ENCODE measurements around the gene LAS1L. TPM values are rescaled to one million over a fixed set of nuclear protein-coding genes. Genes with fewer than 3 reads are reported as not detected.
"Not testable (repeated sequence)": the region's sequence is repeated elsewhere in the genome, so short reads cannot be mapped to it uniquely, and the experiment has no call there.

LAS1L gene
- total RNA-seq (2014; rRNA removed; shearing (Covaris generic)) = 46.4 and 57.0 TPM in 2 replicates

DNA sequence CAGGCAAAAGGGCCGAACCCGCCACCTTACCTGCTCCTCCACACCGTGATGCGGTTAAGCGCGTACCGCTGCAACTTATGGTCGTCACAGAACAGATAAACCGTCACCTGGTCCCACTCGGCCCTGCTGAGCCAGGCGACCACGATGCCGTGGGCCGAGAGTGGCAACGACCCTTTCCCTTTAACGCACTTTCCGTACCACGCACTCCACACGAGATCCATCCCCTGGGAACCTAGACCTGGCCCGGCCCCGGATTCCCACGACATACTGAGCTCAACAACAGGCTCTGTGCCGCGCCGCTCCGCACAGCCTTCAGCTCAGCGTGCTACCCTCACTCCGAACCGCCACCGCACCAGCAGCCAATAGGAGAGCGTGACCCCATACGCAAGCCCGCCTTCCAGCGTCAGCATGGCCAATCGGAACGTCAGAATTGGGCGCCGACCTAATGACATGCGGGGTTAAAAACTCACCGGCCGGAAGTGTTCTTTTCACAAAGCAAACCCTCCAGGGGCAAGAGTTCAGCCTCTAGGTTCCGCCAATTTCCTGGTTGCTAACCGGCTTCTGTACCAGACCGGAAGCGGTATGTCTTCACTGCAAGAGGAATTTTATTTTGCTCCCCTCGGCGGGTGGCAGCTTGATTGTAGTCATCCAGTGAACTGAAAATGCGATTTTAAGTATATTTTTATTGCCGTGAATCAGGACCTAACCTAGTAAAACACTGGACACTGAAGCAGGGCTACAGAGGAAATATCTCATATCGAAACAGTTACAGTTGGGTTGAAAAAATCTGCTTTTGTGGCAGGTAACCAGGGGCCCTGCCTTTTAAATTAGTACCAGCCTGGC is at the start of gene LAS1L:
TSS of gene LAS1L (minus strand) at position 338 of the 843 bp plus-strand sequence. CDS start at position 266, 72 bp downstream.
- peak; percentile 93 for DNase-seq (ENCODE audit: low spot score)

DNA sequence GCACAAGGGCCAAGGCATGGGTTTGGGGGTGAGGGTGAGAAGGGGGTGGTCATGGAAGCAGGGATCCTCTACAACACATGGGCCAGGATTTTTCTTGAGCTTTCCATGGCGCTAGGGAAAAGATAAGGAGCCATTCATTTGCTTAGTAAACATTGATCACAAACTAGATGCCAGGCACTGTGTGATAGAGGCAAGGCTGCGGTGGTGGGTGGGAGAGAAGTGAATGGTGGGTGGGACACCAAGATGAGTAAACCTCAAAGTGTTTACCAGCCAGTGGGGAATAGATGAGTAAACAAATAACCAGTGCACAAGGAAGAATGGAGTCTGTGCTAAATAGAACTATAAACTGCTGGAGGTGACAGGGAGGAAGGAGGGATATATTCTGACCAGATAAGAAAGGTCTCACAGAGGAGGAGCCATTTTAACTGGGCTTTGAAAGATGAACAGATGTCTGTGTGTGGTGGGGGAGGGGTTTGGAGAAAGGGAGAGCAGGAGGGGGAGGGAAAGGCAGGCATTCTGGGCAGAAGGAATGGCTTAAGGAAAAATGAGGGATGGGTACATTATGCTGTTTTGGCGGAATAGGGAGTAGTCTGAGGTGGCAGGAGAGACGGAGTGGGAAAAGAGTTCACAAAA is 48.0 kb upstream of the LAS1L start:
- no peak for DNase-seq (ENCODE audit: low spot score)

DNA sequence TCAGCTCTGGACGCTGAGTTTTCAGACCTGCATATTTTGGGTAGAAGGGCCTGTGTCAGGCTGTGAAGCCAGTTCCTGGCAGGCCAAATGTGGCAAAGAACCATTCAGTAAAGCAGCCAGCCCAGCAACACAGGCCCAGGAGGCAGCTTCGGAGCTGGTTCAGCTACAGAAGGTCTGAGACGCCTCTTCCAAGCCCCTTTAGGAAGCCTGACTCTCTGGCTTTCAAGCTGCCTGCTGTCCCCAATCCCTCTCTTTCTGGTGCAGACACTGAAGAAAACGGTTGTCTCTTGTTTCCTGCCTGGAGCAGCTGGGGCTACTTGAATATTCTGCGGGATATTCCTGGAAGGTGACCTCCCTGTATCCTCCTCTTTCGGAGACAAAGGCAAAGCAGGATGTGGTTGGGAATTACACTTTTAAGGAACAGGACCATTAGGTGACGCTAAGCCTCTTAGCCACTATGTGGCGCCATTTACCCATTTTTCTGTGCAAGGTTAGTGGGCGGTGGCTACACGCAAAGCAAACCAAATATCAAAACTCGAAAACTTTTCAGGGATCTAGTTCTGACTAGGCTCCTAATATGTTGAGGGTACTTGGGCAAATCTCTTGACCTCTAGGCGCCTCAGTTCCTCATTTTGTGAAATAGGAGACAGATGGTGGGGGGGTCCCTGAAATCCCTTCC is 47.2 kb upstream of the LAS1L start:
- DNase-seq (ENCODE audit: low spot score) = peak; percentile 57

DNA sequence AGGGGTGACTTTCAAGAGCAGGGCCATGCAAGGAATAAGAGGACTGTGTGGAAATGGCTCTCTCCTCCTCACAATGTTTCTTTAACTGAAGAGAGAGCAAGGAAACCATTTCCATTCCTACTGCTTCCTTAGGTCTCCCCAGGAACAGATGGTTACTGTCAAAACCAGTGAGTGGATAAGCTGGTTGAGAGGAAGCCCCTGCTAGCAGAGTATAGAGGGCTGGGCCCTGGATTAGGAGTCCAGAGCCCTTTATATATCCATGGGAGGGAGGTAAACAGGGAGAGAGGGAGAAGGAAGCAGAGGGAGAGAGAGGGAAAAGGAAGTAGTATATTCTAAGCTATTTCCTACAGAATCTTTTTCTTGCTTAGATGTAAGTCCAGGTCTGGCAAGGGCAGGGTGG is 43.8 kb upstream of the LAS1L start:
- DNase-seq (ENCODE audit: low spot score) = no peak

DNA sequence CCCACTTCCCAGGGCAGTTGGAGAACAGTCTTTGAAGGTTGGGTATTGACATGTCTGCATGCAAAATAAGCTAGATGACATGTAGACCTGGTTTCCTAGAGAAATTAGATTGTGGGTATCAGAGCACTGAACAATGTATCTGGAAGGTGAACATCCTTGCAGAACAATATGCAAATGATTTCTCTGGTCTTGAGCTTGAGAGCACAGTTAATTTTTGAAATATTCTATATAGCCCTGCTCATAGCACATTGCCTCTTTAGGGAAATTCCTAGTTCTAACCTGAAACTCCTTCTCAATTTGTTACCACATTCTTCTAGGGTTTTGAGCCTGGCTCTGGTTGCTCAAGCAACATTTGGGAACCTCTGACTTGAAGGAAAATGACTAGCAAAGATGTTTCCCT is 41.6 kb upstream of the LAS1L start:
- no peak for DNase-seq (ENCODE audit: low spot score)

DNA sequence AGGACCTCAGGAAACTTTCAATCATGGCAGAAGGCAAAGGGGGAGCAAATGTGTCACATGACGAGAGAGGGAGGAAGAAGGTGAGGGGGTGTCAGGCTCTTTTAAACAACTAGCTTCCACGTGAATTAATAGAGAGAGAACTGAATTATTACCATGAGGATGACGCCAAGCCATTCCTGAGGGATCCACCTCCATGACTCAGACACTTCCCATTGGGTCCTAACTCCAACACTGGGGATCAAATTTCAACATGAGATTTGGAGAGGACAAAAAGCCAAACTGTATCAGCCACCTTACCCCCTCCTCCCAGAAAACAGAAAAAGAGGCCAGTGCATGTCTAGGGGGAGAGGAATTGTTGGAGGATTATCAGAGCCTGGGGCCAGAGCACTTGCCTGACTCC is 40.4 kb upstream of the LAS1L start:
- DNase-seq (ENCODE audit: low spot score) = peak; percentile 10

DNA sequence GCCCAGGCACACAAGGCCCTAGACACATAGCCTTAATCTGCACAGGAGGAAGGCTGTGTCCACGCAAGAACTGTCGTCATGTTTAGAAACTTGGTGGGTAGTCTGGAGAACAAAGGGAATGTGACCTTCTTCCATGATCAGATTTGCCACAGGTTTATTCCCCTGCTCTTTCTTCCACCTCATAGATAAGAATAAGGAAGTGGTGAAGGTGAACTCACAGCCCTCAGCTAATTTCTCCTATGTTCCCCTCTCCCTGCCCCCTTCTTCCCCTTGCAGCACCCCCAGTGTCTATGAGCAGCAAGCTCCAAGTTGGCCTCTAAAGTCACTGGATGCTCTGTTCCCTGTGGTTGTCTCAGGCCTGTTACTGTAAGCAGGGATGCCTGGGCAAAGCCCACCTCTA is 39.8 kb upstream of the LAS1L start:
- DNase-seq (ENCODE audit: low spot score) = no peak

DNA sequence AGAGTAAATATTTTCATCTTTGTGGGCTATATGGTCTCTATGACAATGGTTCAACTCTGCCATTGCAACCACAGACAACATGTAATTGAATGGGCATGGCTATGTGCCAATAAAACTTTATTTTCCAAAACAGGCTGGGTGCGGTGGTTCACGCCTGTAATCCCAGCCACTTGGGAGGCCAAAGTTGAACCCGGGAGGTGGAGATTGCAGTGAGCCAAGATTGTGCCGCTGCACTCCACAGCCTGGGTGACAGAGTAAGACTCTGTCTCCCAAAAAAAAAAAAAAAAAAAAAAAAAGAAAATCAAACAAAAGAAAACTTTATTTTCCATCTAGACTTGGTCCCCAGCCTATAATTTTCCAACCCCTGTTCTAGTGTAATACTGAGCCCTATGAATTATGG is 38.4 kb upstream of the LAS1L start:
- no peak for DNase-seq (ENCODE audit: low spot score)

DNA sequence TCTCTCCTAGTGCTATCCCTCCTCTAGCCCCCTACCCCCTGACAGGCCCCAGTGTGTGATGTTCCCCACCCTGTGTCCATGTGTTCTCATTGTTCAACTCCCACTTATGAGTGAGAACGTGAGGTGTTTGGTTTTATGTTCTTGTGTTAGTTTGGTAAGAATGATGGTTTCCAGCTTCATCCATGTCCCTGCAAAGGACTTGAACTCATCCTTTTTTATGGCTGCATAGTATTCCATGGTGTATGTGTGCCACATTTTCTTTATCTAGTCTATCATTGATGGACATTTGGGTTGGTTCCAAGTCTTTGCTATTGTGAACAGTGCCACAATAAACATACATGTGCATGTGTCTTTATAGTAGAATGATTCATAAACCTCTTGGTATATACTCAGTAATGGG is 28.3 kb upstream of the LAS1L start:
- not testable (repeated sequence) for DNase-seq (ENCODE audit: low spot score)

DNA sequence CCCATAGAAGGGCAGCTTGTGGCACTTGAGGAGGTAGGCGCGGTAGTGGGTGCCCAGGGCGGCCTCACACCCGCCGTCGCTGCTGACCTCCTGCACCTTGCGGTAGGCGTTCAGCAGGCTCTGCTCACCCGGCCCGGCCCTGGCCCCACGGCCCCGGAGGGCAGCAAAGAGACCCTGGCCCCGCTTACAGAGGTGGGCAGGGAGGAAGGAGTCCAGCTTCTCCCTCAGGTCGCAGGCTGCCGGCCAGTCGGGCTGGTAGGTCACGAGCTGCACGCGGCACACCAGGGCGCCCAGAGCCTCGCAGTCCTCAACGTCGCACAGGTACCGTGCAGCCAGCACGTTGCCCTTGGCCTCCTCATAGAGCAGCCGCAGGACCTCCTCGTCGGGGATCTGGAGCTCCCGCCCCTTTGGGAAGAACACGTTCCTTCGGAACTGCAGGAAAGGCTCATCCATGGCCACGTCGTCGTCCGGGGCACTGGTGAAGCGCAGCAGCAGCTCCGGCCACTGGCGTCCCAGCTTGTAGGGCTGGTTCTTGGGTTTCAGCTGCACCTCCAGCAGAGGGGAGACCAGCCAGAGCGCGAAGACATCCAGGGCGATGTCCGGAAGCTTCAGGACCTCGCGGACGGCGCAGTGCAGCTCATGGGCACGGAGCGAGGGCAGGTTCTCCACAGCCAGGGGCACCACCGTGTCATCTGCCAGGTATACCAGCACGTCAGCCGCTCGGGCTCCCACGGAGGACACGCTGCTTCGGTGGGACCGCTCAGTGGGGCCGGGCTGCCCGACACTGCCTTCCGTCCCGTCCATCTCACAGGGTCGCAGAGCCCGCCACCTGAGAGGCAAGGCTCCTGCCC is 17.1 kb upstream of the LAS1L start:
- DNase-seq (ENCODE audit: low spot score) = no peak

DNA sequence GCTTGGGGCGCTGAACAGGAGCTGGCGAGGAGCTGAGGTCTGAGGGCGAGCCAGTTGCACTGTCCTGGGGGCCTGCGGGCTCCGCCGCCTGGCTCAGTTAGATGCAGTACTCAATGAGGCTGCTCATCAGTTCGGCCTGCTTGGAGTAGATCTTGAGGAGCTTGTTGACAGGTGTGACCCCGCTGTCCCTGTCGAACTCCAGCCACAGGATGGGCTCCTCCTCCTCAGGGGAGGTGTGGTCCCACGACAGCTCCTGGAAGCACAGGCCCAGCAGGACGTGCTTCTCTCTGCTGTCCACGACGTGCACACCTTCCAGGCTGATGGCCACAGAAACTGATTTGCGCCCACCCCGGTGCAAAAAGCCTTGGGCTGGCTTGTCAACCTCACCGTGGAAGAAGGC is 16.5 kb upstream of the LAS1L start:
- DNase-seq (ENCODE audit: low spot score) = no peak

DNA sequence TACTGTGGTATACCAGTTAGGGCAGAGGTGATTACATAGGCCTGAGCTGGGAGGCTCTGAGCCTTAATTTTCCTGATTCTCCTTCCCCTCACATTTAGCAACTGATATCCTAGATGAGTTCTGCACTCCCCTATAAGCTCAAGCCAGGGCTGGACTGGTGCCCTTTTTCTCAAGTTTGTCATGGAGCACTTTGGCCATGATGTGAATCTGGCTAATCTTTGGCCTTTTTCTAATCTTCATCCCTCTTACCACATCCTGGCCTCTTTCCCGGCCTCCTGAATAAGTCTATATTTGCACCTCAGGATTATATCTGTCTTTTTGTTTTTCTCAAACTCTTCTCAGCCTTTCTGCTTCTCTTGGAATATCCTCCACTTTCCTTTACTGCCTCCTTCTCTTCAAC is 10.9 kb upstream of the LAS1L start:
- DNase-seq (ENCODE audit: low spot score) = no peak

DNA sequence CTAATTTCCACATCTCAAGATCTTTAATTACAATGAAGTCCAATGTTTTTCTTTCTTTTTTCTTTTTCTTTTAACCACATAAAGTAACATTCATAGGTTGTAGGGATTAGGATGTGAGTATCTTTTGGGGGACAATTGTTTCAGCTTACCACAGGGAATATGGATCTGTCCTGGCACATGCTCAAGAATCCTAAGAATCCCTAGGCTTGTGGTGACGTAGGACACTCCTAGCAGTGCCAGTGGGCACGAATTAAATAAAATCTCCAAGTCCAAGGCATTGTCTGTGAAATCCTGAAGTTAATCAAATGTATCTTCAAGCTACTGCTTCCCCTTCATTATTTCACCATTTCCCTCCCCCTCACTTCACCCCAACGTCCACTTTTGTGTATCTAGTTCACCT is 2.6 kb upstream of the LAS1L start:
- DNase-seq (ENCODE audit: low spot score) = no peak

DNA sequence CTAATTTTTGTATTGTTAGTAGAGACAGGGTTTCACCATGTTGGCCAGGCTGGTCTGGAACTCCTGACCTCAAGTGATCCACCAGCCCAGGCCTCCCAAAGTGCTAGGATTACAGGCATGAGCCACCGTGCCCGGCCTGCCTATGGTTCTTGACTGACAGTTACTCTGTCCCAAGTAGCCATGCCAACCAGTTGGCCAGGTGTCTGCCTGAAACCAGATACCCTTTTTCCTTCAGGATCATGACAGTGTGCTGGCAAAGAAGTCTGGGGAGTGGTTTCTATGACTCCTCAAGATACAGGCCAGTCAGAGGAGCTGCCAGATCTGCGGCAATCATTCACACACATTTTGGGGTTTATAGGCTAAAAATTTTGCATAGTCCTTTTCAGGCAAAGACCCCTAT is 1.7 kb upstream of the LAS1L start:
- no peak for DNase-seq (ENCODE audit: low spot score)

DNA sequence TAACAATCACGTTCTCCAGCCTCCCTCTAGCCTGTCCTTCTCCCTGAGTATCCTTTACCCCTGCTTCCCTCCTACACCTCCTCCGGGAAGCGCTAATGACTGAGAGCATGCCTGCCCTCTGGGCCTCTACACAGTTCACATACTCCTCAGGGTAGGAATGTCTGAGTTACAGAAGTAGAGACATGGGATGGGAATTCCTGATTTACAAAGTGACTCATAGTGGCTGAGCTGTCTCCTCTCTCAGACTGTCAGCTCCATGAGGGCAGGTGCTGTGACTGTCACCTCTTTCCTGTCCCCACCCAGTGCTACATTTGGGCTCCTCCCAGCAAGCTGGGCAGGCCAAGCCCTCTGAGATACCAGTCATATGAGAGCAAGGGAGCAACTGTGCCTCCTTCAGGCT is 2.6 kb downstream of the LAS1L start:
- no peak for DNase-seq (ENCODE audit: low spot score)

DNA sequence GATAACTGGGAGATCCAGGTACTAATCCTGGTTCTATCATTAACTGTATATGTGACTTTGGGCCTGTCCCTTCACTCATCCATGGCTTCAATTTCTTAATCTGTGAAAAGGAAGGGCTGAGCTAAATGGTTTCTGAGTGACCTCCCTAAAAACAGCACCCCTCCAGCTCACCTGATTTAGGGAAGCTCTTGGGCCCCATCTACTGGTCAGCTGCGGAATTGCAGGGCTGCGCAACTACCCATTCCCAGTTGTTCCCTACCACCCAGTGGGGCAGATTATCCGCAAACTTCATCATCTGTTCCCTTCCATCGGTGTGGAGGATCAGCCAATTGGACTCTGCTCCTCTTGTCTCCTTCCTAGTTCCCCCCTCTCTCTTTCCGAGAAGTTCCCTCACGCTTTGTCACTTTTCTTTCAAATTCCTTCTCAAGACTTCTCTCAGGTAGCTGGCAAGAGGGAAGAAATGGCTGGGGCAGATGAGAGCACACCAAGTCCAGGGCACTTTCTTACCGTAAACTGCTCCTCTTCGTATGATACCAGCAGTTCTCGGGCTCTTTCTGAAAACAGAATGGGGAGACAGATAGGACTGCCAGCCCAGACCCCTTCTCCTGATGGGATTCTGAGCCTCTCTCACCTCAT is 5.8 kb downstream of the LAS1L start:
- DNase-seq (ENCODE audit: low spot score) = peak; percentile 27

DNA sequence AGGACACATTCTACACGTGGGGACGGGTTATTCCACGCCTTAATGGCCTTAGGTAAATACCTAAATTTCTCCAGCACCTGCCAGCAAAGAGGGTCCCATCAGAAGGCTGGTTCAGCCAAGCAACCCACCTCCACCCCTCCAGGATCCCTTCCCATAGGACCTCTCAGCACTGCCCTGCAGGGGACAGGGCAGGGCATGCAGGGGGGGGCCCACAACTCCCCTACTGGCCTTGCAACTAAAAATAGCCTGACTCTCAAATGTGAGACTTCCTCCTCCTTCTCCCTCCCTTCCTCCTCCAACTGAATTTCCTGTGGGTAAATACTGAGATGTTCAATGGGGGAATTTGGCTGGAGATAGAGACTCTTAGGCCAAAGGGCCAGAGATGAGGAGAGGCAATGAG is 6.3 kb downstream of the LAS1L start:
- no peak for DNase-seq (ENCODE audit: low spot score)

DNA sequence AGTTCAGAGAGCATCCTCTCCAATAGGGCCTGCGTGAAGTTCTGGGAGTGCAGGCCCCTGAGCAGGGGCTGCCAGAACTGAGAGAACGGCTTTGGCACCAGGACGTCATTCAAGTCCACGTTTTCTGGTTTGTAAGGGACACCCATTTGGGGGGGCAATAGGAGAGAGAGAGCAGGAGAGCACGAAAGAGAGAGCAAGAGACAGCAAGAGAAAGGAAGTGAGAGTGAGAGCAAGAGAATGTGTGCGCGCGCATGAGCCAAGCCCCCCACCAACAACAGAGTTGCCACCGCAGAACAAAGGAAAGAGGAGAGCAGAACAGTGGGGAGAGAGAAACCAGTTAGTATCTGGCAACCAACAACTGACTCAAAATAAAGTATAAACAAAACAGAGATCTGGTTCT is 10.4 kb downstream of the LAS1L start:
- no peak for DNase-seq (ENCODE audit: low spot score)

DNA sequence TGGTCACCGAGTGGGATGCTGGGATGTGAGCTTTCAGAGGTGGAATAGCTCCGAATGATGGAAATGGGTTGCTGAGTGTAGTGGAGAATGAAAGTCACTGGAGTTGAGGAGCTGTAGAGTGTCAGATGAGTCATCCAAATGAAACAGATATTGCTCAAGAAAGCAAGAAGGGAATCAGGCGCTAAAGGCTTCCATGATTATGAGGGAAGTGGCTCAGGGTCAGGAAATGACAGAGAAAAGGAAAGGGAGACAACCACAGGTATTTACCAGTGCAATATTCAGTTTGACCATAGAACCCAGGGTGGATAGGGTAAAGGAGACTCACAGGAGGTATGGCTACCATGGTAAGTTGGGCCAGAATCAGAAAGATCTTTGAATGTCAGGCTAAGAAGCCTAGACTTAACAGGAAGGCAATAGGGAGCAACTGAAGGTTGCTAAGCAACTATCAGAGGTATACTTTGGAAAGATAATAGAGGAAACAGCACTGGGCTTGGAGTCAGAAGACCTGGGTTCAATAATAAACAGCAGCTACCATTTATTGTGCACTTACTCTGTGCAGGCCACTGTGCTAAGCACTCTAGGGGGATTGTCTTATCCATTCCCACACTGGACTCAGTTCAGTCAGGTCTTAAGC is 11.7 kb downstream of the LAS1L start:
- peak; percentile 25 for DNase-seq (ENCODE audit: low spot score)

DNA sequence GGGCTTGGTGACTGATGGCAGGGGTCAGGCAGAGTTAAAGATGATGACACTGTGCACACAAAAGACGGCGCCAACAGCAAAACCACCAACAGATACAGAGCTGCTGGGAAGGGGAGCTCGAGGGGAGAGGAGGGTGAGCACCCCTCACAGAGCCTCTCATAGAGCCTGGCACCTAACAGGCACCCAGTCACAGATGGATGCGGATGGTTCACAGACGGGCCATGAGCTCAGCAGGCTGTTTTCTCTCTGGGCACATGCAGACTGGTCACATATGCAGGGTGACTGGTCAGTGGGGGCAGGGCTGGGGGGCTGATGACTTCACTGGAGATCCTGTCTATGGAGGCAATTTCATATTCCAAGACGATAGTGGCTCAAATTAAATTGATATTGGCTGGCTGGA is 15.1 kb downstream of the LAS1L start:
- DNase-seq (ENCODE audit: low spot score) = not testable (repeated sequence)

DNA sequence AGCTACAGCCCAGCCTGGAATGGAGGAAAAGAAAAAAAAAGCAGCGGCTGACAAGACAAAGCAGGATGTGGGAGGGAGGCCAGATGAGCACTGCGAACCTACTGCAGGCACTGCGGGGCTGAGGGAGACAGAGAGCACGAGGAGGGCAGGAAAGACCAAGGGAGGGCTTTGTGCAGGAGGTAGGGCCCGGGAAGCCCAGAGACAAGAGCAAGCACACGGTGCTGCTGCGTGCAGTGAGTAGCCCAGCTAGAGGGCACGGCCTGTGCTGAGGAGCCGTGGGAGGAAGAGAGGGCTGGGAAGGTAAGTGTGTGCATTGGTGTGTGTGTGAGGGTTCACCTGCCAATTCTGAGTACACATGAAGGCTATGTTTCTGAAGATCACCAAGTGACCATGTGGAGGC is 15.6 kb downstream of the LAS1L start:
- not testable (repeated sequence) for DNase-seq (ENCODE audit: low spot score)
